ENCODE results near the gene SCUBE1. TPM values are rescaled to one million over a fixed set of nuclear protein-coding genes. Genes with fewer than 3 reads are reported as not detected.

The SCUBE1 gene
- total and polyA plus RNA-seq, 2 experiments from 2014 or later = 2.1 to 2.2 TPM

DNA sequence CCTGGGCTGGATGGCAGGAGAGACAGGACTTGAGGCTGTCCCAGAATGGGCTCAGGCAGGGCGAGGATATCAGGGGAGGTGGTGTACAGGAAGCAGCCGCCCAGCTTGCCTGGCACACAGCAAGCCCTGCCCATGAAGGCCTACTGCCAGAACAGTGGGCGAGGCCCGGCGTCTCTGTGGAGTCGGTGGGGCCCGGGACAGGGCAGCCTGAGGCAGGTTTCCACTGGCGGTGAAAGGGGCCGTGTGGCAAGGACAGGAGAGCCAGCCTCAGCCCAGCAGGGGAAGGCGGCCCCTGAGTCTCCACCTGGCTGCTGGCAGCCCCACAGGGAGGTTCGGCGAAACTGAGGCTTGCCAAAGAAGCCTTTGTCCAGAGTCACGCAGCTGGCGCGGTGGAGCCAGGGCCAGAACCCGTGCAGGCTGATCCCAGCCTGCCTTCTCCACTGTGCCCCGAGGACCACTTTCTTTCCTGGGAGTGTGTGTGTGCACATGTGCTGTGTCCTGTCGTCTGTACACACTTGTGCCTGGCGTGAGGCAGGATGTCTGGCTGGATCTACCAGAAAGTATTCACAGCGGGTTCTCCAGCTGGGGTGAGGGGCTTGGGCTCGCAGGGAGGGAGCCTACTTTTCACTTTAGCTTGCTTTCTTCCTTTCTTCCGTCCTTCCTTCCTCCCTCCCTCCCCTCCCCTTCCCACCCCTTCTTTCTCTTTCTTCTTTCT is 190.7 kb downstream of the SCUBE1 start:
- no peaks in the 10 kb centered on the region for H4K20me1 ChIP-seq (ENCODE audit: insufficient read depth, poor library complexity, severe bottlenecking)
- H3K36me3 ChIP-seq (replicated peaks; ENCODE audit: insufficient read depth, low read depth) = no peaks in the 10 kb centered on the region
- H2AFZ ChIP-seq = no peak overlapping the region
- no peaks in the 10 kb centered on the region for H3K9me3 ChIP-seq (ENCODE audit: low read depth)
- H3K79me2 ChIP-seq = no peaks in the 10 kb centered on the region
- TF ChIP-seq EZH2phosphoT487 (IDR thresholded peaks at IDR 0.05; ENCODE audit: low read depth, severe bottlenecking, unreplicated experiment) (no peak), EZH2 (IDR thresholded peaks at IDR 0.05; ENCODE audit: borderline replicate concordance) (no peak)
- TF ChIP-seq, protein P1, sequence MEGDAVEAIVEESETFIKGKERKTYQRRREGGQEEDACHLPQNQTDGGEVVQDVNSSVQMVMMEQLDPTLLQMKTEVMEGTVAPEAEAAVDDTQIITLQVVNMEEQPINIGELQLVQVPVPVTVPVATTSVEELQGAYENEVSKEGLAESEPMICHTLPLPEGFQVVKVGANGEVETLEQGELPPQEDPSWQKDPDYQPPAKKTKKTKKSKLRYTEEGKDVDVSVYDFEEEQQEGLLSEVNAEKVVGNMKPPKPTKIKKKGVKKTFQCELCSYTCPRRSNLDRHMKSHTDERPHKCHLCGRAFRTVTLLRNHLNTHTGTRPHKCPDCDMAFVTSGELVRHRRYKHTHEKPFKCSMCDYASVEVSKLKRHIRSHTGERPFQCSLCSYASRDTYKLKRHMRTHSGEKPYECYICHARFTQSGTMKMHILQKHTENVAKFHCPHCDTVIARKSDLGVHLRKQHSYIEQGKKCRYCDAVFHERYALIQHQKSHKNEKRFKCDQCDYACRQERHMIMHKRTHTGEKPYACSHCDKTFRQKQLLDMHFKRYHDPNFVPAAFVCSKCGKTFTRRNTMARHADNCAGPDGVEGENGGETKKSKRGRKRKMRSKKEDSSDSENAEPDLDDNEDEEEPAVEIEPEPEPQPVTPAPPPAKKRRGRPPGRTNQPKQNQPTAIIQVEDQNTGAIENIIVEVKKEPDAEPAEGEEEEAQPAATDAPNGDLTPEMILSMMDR (IDR thresholded peaks at IDR 0.05; ENCODE audit: poor library complexity) = no peak
- H3K9me2 ChIP-seq (replicated peaks; ENCODE audit: insufficient read depth) = no peaks in the 10 kb centered on the region
- peak overlapping the region; percentile 88 for H3K27ac ChIP-seq
- H3K27me3 ChIP-seq = no peaks in the 10 kb centered on the region
- peak overlapping the region; percentile 73 for H3K4me3 ChIP-seq
- WGBS (ENCODE audit: low lambda C conversion rate, missing lambda C conversion rate) = 64% methylated on average over 21 of the region's 22 CpGs
- peak; percentile 58 for DNase-seq (ENCODE audit: low spot score)
- peak overlapping the region; percentile 99 for H3K4me2 ChIP-seq
- H3K4me1 ChIP-seq (ENCODE audit: insufficient read depth) = peaks cover 11% of the 10 kb centered on the region

DNA sequence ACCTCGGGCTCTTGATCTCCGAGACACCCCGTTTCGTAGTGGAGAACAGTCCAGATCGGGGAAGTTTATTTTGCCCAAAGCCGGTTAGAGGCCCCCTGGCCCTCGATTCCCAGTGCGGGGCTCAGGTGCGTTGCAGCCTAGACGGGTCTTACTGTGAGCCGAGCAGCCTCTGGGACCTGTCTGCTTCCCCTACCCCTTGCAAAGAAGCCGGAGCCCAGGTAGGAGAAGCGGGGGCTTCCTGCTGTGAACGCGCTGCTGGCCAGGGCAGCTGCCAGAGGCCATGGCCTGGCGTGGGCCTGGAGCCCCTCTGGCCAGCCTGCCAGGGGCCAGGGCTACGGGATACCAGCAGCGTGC is 191.2 kb downstream of the SCUBE1 start:
- Histone ChIP-seq H3K9me3 (ENCODE audit: low read depth) (no peaks in the 10 kb centered on the region), H3K27me3 (no peaks in the 10 kb centered on the region), H3K4me1 (ENCODE audit: insufficient read depth) (peaks cover 11% of the 10 kb centered on the region), H3K4me3 (peak overlapping the region; percentile 73), H3K4me2 (peak overlapping the region; percentile 99), H4K20me1 (ENCODE audit: insufficient read depth, poor library complexity, severe bottlenecking) (no peaks in the 10 kb centered on the region), H2AFZ (peak overlapping the region; percentile 97), H3K9me2 (replicated peaks; ENCODE audit: insufficient read depth) (no peaks in the 10 kb centered on the region), H3K27ac (peak overlapping the region; percentile 88), H3K79me2 (no peaks in the 10 kb centered on the region), H3K36me3 (replicated peaks; ENCODE audit: insufficient read depth, low read depth) (no peaks in the 10 kb centered on the region)
- DNase-seq (ENCODE audit: low spot score) = no peak
- no peak for TF ChIP-seq EZH2phosphoT487 (IDR thresholded peaks at IDR 0.05; ENCODE audit: low read depth, severe bottlenecking, unreplicated experiment)
- TF ChIP-seq, protein P1 (IDR thresholded peaks at IDR 0.05; ENCODE audit: poor library complexity) = no peak
- no peak for TF ChIP-seq EZH2 (IDR thresholded peaks at IDR 0.05; ENCODE audit: borderline replicate concordance)
- WGBS (ENCODE audit: low lambda C conversion rate, missing lambda C conversion rate) = 71% methylated on average over 18 of the region's 18 CpGs

DNA sequence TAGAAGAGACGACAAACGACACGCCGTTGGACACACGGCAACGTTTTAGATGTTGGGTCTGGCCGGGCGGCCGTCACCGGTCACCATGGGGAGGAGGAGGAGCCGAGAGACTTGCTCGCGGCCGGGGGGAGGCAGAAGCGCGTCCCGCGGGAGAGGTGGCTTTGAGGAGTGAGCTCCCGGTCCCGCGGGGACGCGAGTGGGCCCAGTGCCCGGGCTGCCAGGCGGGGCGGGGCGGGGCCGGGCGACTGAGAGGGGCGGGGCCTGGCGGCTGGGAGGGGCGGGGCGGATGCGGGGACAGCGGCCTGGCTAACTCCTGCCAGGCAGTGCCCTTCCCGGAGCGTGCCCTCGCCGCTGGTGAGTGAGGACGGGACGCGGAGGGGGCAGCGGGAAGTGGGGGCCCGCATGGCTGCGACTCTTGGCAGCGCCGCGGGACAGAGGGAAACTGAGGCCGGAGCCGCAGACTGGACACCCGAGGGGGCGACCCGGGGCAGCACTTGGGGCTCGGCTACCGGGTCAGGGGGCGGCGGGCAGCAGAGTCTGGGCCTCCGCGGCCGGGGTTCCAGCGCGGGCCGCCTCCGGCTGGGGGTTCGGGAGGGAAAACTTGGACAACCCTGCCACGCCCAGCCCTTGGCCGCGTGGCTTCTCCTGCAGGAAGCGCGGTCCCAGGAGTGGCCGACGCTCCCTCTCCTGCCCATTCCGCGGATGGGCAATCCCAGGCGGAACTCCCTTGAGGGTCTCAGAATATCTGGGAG is 191.7 kb downstream of the SCUBE1 start, which contains the start of gene TSPO:
Gene TSPO, plus strand, starts transcription at position 309 of the 752 bp plus-strand sequence. CDS start 7,680 bp downstream, outside the sequence.
- peak within 1 kb of the TSS; percentile 99 for H3K4me2 ChIP-seq
- WGBS (ENCODE audit: low lambda C conversion rate, missing lambda C conversion rate) = 17% methylated on average over 43 of the region's 75 CpGs
- peak within 1 kb of the TSS; percentile 88 for H3K27ac ChIP-seq
- TF ChIP-seq EZH2 (IDR thresholded peaks at IDR 0.05; ENCODE audit: borderline replicate concordance) (no peak), EZH2phosphoT487 (IDR thresholded peaks at IDR 0.05; ENCODE audit: low read depth, severe bottlenecking, unreplicated experiment) (no peak)
- TF ChIP-seq, protein P1 (IDR thresholded peaks at IDR 0.05; ENCODE audit: poor library complexity) = no peak
- H2AFZ ChIP-seq = peak within 1 kb of the TSS; percentile 97
- no peaks in the 10 kb centered on the region for H4K20me1 ChIP-seq (ENCODE audit: insufficient read depth, poor library complexity, severe bottlenecking)
- H3K27me3 ChIP-seq = no peaks in the 10 kb centered on the region
- peaks cover 11% of the 10 kb centered on the region for H3K4me1 ChIP-seq (ENCODE audit: insufficient read depth)
- peak; percentile 71 for DNase-seq (ENCODE audit: low spot score)
- H3K4me3 ChIP-seq = peak within 1 kb of the TSS; percentile 73
- no peaks in the 10 kb centered on the region for H3K9me3 ChIP-seq (ENCODE audit: low read depth)
- no peaks in the 10 kb centered on the region for H3K79me2 ChIP-seq
- no peaks in the 10 kb centered on the region for H3K9me2 ChIP-seq (replicated peaks; ENCODE audit: insufficient read depth)
- no peaks in the 10 kb centered on the region for H3K36me3 ChIP-seq (replicated peaks; ENCODE audit: insufficient read depth, low read depth)
